Vagina (tissue), 2 donors: ENCODE results near the gene PC.

ENCODE experiments used
- POLR2A ChIP-seq, 2 donors: fragments of 450-650 bp; IDR thresholded peaks; one replicate each; pipeline ENCODE4 v1.6.1; 2017; ENCODE audit warnings: antibody characterized with exemption in 2 of 2, mild to moderate bottlenecking in 2 of 2, moderate library complexity in 2 of 2
- POLR2AphosphoS5 ChIP-seq, 2 donors: sonication (generic); formaldehyde crosslinking; IDR thresholded peaks; one replicate each; pipeline ENCODE4 v1.9.0; 2017; ENCODE audit warnings: antibody characterized with exemption in 2 of 2, mild to moderate bottlenecking in 2 of 2, low read depth in 1 of 2; ENCODE audit not compliant: insufficient read depth in 1 of 2
- TF ChIP-seq, protein P1 (sequence below), 3 experiments: fragments of 450-650 bp in 2 of 3; fragments of 200-600 bp in 1 of 3; sonication (generic) in 1 of 3; IDR thresholded peaks; one replicate each; pipeline ENCODE4 v1.5.1; 2017 to 2019; ENCODE audit warnings: antibody characterized with exemption in 3 of 3, mild to moderate bottlenecking in 2 of 3, moderate library complexity in 2 of 3

DNA sequence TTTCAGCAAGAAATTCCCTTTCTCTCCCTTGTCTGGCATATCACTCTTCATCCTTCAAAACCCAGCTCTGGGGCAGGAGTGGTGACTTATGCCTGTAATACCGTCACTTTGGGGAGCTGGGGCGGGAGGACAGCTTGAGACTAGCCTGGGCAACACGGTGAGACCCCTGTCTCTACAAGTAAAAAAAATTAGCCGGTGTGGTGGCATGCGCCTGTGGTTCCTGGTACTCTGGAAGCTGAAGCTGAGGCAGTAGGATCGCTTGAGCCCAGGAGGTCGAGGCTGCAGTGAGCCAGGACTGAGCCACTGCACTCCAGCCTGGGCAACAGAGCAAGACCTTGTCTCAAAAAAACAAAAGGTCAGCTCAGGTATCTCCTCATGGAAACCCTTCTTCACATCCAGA lies 116.3 kb downstream of the PC start:
- TF ChIP-seq, protein P1, sequence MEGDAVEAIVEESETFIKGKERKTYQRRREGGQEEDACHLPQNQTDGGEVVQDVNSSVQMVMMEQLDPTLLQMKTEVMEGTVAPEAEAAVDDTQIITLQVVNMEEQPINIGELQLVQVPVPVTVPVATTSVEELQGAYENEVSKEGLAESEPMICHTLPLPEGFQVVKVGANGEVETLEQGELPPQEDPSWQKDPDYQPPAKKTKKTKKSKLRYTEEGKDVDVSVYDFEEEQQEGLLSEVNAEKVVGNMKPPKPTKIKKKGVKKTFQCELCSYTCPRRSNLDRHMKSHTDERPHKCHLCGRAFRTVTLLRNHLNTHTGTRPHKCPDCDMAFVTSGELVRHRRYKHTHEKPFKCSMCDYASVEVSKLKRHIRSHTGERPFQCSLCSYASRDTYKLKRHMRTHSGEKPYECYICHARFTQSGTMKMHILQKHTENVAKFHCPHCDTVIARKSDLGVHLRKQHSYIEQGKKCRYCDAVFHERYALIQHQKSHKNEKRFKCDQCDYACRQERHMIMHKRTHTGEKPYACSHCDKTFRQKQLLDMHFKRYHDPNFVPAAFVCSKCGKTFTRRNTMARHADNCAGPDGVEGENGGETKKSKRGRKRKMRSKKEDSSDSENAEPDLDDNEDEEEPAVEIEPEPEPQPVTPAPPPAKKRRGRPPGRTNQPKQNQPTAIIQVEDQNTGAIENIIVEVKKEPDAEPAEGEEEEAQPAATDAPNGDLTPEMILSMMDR (IDR thresholded peaks at IDR 0.05) = no peak
- TF ChIP-seq POLR2A (IDR thresholded peaks at IDR 0.05) = no peak
- no peak for TF ChIP-seq POLR2AphosphoS5 (IDR thresholded peaks at IDR 0.05; ENCODE audit: insufficient read depth in 1 of 2, low read depth in 1 of 2)
